ENCODE results near the gene CNBD2.
"Not testable (repeated sequence)": the region's sequence is repeated elsewhere in the genome, so short reads cannot be mapped to it uniquely, and the experiment has no call there.

The CNBD2 gene

GRCh38 chr20:36010076-36010475, 41.7 kb downstream of the CNBD2 start:
- H3K9me3 ChIP-seq = no peaks in the 10 kb centered on the region
- no peaks in the 10 kb centered on the region for H3K4me1 ChIP-seq
- no peaks in the 10 kb centered on the region for H3K36me3 ChIP-seq
- no peak overlapping the region for H3K4me3 ChIP-seq (ENCODE audit: low read depth, low read length)
- DNase-seq = no peak
- TF ChIP-seq CTCF (IDR thresholded peaks at IDR 0.05; ENCODE audit: low read depth, low read length) = no peak
- no peaks in the 10 kb centered on the region for H3K27me3 ChIP-seq

GRCh38 chr20:36010825-36011224, 42.4 kb downstream of the CNBD2 start:
- H3K27me3 ChIP-seq = no peaks in the 10 kb centered on the region
- H3K36me3 ChIP-seq = no peaks in the 10 kb centered on the region
- no peak for DNase-seq
- H3K4me3 ChIP-seq (ENCODE audit: low read depth, low read length) = no peak overlapping the region
- no peak for TF ChIP-seq CTCF (IDR thresholded peaks at IDR 0.05; ENCODE audit: low read depth, low read length)
- H3K9me3 ChIP-seq = no peaks in the 10 kb centered on the region
- H3K4me1 ChIP-seq = no peaks in the 10 kb centered on the region

- Histone ChIP-seq H3K4me1 (no peaks in the 10 kb centered on the region), H3K36me3 (no peaks in the 10 kb centered on the region), H3K9me3 (no peaks in the 10 kb centered on the region), H3K4me3 (ENCODE audit: low read depth, low read length) (no peak overlapping the region), H3K27me3 (no peaks in the 10 kb centered on the region)
- no peak for DNase-seq
- no peak for TF ChIP-seq CTCF (IDR thresholded peaks at IDR 0.05; ENCODE audit: low read depth, low read length)
These were observed 47.5 kb downstream of the CNBD2 start for GRCh38 chr20:36015806-36016403.

GRCh38 chr20:36017048-36017951, 48.9 kb downstream of the CNBD2 start:
- TF ChIP-seq CTCF (IDR thresholded peaks at IDR 0.05; ENCODE audit: low read depth, low read length) = no peak
- Histone ChIP-seq H3K4me3 (ENCODE audit: low read depth, low read length) (no peak overlapping the region), H3K4me1 (no peaks in the 10 kb centered on the region), H3K9me3 (no peaks in the 10 kb centered on the region), H3K36me3 (no peaks in the 10 kb centered on the region), H3K27me3 (no peaks in the 10 kb centered on the region)
- DNase-seq = no peak

- Histone ChIP-seq H3K9me3 (no peaks in the 10 kb centered on the region), H3K27me3 (no peaks in the 10 kb centered on the region), H3K36me3 (no peaks in the 10 kb centered on the region), H3K4me3 (ENCODE audit: low read depth, low read length) (no peak overlapping the region), H3K4me1 (no peaks in the 10 kb centered on the region)
- no peak for DNase-seq
- no peak for TF ChIP-seq CTCF (IDR thresholded peaks at IDR 0.05; ENCODE audit: low read depth, low read length)
These were observed 50.0 kb downstream of the CNBD2 start for GRCh38 chr20:36018208-36018988.

- H3K4me3 ChIP-seq (ENCODE audit: low read depth, low read length) = not testable (repeated sequence)
These were observed 57.7 kb downstream of the CNBD2 start for GRCh38 chr20:36026131-36026530.

More at GRCh38 chr20:36026131-36026530, 57.7 kb downstream of the CNBD2 start:
- H3K4me1 ChIP-seq, H3K36me3 ChIP-seq, H3K9me3 ChIP-seq, DNase-seq, H3K27me3 ChIP-seq: not testable (repeated sequence)
